ACHN (cell line): ENCODE measurements around the gene STRIP1.
A peak's percentile ranks its signal among the peaks of the same experiment; 100 is the strongest.

Source experiments
- DNase-seq: peaks from one replicate; pipeline ENCODE4 v3.0.0-alpha.2; 2015
- in situ Hi-C: cut with HindIII; loops from 2 replicates; pipeline ENCODE4 v1.10.0; 2017; ENCODE audit warnings: low sequenced_read_pairs, low pct_ligation_motif_present, low pct_unique_long_range_greater_than_20kb

Gene STRIP1

DNA sequence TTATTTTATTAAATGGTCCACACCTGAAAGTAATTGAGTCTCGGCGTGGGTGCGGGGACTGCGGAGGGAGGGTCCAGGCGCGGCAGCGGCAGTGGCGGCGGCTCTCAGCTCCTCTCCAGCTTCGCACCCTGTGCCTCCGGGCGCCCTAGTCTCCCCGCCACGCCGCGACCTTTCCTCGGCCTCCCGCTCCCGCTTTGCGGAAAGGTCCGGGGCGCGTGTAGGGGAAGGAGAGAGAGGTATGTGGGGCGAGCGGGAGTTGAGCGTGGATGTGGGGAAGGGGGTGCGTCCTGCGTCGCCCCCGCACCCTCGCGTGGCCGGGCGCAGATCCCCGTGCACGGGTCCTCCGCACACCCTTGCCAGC lies 49.4 kb downstream of the STRIP1 start:
- in situ Hi-C loops = no loop called here
- no peak for DNase-seq

GRCh38 chr1:110084227-110085078 lies 50.0 kb downstream of the STRIP1 start:
- DNase-seq = no peak
- in situ Hi-C loops = no loop called here

- in situ Hi-C loops = no loop called here
- DNase-seq = no peak
Observed at GRCh38 chr1:110085671-110086070, 51.2 kb downstream of the STRIP1 start.

DNA sequence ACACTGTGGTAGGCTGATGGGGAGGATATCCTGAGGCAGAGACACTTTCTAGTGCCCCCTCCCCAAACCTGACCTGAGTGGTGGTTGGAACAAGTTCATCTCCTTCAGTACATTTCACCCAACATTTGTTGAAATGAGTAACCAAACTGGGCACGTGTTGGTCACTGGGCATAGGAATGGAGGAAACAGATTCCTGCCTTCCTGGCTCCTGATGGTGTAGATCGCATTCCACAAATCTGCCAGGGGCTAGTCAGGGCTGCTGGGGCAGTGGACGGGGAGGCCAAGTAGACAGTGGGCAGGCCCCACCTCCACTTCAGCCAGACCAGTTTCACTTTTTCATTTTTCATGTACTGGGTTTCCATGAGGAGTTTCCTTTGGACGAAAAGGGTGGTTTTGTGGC lies 52.5 kb downstream of the STRIP1 start:
- DNase-seq = peak; percentile 30
- in situ Hi-C loops = no loop called here

DNA sequence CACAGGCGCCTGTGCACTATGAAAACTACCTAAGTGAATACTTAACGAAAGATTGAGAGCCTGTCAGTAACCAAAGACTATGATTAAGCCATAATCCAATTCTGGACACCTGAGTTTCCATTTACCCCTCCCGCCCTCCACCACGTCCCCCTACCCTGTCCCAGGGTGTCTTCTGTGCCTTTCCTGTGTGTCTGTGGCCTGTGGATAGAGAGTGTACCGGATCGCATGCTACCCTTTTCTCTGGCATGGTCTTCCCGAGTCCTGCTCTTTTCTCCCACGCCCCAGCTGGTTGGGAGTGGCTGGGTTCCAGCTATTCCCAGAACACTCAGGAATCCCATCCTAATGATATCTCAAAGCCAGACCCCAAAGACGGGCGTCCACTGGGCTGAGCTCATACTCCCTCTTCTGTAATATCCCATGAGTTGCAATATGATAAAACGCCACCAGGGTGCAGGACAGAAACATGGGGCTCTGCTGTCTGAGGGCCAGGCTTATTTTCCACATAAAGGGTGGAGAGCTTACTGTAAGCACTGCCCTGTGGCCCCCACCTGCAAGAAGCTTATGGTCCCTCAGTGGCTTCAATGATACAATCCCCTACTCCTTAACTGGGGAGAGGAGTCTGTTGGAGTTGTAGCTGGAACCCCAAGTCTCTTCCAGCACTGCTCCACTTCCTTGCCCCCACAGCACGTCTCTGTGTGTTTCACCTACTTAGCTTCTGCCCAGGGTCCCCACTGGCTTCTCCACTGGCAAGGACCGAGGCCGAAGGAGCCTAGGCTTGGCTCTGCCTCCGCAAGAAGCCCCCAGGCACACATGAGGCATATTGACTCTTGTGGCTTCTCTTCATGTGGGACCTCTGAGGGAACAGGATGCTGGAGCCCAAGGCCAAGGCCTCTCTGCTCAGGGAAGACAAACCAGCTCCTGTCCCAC lies 53.7 kb downstream of the STRIP1 start:
- in situ Hi-C loops = no loop called here
- DNase-seq = peak; percentile 56

- DNase-seq = no peak
- in situ Hi-C loops = no loop called here
Observed at GRCh38 chr1:110088739-110089316, 54.4 kb downstream of the STRIP1 start.

DNA sequence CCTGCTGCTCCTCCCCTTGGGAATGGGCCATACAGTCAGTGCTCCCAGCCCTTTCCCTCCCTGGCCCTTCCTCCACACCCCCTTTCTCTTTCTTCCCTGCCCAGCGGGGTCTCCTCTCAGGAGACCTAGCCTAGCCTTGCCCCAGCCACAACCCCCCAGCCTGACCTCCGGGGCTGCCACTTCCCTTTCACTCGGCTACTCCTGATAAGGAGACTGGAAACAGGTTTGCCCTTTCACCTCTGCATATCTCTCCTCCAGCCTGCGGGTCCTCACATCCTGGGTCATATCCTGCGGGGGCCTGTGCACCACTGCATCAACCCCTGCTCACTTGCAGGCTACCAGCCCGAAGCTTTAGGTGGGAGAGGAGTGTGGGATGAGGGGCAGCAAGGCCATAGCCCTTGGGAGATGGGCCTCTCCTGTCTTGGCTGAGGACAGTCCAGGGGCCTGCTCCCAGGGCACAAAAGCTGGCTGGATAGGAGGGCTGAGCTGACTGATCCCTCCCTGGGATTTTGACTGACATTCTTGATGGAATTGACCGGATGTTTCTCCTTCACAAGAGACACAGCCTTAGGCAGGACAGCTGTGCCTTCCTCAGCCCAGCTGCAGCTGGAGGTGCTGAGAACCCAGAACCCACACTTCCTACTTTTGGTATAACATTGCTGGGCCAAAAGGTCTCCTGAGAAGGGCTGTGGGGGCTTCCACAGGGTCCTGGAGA lies 55.3 kb downstream of the STRIP1 start:
- no peak for DNase-seq
- in situ Hi-C loops = no loop called here

GRCh38 chr1:110091381-110091780 lies 57.0 kb downstream of the STRIP1 start:
- in situ Hi-C loops = no loop called here
- no peak for DNase-seq

DNA sequence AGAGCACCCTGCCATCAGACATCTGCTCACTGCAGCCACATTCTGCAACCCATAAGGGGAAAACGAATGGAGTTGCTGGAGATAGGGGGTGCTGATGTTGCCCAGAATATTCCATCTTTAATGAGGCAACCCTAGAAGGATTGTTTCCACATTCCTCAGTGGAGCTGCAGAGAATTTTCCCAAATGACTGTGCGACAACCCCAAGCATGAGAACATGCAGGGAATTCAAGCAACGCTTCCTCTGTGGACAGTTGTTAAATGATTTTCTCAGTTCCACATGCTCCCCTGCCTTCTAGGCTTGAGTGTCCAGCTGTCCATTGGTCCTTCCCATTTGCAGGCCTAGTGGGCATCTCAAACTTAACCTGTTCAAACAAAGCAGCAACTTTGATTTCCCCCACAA lies 57.4 kb downstream of the STRIP1 start:
- in situ Hi-C loops = no loop called here
- DNase-seq = no peak

GRCh38 chr1:110092991-110093390 lies 58.6 kb downstream of the STRIP1 start:
- in situ Hi-C loops = no loop called here

DNA sequence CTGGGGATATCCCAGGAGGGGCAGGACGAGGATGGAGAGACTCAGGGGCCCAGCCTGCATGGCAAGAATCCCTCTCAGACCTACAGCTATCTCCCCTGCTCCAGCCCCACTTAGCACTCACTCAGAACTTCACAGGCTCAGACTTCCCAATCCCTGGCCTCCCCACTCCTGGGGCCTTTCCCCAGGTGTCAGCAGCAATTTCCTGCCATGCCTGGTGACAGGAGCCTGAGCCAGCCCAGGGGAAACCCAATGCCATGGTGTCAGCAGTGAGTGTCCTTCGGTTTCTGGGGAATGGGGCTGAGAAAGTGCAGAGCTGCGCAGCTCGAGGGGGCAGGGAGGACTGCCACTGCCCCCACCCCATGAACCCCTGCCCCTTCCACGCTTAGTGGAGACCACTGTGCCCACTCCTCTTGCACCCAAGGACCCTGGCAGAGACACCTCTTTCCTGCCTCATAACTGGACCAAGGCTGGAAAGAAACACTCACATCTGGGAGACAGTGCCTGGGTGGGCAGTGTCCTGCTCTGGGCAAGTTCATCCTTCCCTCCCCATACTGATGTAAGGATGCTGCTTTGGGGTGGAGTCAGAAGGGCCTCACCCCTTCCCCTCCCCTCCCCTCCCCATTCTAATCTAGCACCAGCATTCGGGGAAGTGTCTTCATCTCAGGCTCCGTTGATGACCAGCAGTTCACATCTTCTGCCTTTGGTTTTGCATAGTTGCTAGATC lies 60.7 kb downstream of the STRIP1 start:
- in situ Hi-C loops = no loop called here
- DNase-seq = no peak

More at GRCh38 chr1:110092991-110093390, 58.6 kb downstream of the STRIP1 start:
- DNase-seq = no peak

DNA sequence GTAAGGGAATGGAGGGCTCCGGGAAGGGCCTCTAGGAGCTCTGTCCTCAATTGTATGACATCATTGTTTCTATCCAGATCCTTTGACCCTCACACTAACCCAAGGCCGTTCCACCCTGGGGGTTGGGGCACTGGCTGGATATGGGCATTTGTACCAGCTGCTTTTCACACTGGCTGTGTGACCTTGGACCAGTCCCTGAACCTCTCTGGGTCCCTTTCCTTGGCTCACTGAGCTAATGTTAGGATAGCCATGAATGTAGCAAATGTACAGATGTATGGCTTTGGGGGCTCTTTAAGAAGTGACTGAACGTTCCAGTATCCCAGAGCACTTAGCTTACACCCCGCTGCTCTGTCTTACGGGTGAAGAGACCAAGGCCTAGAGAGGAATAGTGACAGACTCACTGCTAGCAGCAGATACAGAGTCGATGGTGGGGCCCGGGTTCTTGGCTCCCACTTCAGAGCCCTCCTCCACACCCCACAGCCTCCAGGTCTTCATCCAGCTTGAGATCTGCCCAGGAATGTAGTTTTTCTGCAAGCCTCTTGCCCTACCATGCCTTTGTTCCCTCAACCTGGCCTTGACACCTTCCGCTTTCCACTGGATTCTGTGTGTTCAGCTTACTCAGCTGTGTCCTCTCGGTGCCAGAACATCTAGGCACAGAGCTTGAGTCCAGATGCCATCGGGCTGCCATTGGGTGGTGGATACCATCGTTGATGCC lies 63.2 kb downstream of the STRIP1 start:
- no peak for DNase-seq
- in situ Hi-C loops = no loop called here

- in situ Hi-C loops = no loop called here
- DNase-seq = no peak
Observed at GRCh38 chr1:110098222-110099026, 64.0 kb downstream of the STRIP1 start.

DNA sequence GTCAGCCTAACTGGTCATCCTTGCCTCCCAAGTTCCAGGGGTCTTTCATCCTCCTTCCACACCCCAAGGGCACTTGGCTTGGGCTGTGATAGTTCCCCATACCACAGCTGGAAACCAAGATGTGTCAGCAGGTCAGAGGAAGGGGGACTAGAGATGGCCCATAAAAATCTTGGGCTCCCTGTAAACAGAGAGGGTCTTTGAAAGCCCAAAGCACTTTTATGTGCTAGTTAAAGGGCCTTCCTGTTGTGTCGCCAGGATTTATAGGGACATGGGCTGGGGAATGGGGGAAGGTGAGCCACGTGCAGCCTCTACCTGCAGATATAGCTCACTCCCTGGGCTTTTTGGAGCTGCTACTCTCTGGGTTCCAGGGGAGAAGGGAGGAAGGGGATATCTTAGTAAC lies 65.9 kb downstream of the STRIP1 start:
- in situ Hi-C loops = no loop called here

GRCh38 chr1:110102081-110102480 lies 67.7 kb downstream of the STRIP1 start:
- in situ Hi-C loops = no loop called here

More for the DNA sequence above, 65.9 kb downstream of the STRIP1 start:
- DNase-seq = no peak

More at GRCh38 chr1:110102081-110102480, 67.7 kb downstream of the STRIP1 start:
- no peak for DNase-seq
